HG02885 (cell line): ENCODE data around the gene FAM209B.
"Not testable (repeated sequence)": the region's sequence is repeated elsewhere in the genome, so short reads cannot be mapped to it uniquely, and the experiment has no call there.

Experiments used
- ATAC-seq: cut with Tn5 transposase; IDR thresholded peaks from one replicate; pipeline ENCODE4 v1.9.1; 2021; ENCODE audit warnings: mild to moderate bottlenecking; ENCODE audit not compliant: unreplicated experiment, poor library complexity

Gene FAM209B

DNA sequence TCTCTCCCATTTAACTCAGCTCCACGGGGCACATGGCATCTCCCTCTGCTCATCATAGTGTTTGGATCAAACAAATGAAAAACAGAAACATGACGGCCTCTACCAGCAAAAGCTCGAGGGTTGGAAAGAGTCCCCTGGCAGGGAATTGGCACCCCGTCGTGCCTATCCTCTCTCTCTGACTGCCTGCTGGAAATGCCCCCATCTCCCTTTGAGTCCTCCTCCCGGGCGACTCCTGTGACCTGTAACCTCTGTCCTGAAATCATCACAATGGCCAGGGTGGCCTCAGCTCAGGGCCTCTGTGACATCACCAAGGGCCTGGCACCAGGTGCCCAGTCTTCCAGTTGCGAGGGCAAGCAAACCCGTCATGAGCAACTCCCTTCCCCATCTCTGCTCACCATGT is at the start of gene FAM209B:
Gene FAM209B, plus strand, starts transcription at position 301 of the 400 bp plus-strand sequence. Its CDS starts 96 bp downstream, at position 397.
- not testable (repeated sequence) for ATAC-seq

DNA sequence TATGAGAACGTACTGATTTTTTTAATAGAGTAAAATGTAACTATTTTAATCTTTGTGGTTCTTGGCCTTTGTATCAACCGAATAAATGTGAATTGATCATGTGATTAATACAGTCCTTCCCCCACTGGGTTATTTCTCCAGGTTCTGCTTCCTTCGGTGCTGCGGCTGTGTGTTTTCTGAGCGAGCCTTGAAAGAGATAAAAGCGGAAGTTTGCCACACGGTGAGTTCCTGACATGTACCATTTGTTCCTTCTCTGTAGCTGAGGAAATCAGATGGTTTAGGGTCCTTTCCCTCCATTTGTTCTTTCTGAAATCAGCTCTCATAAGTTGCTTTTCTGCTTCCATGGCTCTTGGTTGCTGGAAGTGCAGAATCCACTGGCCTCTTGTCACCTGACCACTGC is 49.1 kb upstream of the FAM209B start:
- ATAC-seq = no peak

- no peak for ATAC-seq
These were observed 45.8 kb upstream of the FAM209B start for GRCh38 chr20:56487216-56487615.

DNA sequence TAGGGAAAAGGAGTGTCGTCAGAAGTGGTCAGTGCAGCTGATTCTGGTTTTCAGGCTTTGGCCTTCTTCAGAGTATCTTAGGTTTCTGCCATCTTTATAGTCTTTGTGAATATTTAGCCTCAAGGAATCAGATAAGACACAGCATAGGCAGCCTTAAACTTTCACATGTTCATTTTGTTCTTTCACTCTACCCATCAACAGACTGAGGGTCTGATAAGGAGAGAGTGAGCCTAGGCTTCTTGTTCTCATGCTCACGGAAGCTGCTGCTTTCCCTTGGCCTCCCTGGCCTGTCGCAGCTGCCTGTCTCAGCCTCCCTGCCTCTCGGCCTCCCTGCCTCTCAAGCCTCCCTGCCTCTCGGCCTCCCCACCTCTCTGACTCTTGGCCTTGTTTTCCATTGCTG is 44.5 kb upstream of the FAM209B start:
- ATAC-seq = no peak

- ATAC-seq = no peak
These were observed 31.9 kb upstream of the FAM209B start for GRCh38 chr20:56501116-56501515.

DNA sequence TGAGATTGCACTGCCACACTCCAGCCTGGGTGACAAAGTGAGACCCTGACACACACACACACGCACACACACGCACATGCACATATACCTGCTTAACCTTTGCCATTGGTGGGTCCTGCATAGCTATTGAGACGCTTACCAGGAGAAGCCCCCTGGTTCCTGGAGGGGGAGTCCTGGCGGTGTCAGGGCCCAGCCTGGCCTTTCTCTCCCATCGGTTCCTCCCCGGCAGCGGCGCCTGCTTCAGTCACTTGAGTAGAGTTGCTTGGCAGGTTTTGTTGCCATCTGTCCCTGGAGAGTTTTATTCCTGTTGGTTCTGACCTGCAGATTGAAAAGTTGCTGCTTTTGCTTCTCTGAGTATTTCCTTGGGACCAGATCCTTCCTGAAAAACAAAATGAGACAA is 29.1 kb upstream of the FAM209B start:
- no peak for ATAC-seq

- no peak for ATAC-seq
These were observed 28.6 kb upstream of the FAM209B start for GRCh38 chr20:56504373-56505005.

DNA sequence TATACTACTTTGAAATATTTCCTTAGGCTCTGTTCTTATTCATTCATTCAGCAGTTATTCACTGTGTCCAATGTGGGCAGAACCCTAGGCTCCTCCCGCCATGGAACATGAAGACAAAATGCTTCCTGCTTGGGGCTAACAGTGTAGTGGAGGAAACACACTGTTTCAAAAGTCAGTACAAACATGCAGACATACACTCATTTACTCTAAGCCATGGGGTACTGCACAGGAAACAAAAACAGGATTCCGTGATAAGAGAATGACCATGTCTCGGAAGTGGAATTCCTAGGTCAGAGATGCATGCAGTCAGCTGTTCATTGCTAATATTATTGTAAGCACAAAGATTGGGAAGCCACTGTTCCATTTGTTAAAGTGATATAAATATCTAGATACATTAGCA is 26.9 kb upstream of the FAM209B start:
- ATAC-seq = no peak

- ATAC-seq = no peak
These were observed 21.1 kb upstream of the FAM209B start for GRCh38 chr20:56511926-56512325.

DNA sequence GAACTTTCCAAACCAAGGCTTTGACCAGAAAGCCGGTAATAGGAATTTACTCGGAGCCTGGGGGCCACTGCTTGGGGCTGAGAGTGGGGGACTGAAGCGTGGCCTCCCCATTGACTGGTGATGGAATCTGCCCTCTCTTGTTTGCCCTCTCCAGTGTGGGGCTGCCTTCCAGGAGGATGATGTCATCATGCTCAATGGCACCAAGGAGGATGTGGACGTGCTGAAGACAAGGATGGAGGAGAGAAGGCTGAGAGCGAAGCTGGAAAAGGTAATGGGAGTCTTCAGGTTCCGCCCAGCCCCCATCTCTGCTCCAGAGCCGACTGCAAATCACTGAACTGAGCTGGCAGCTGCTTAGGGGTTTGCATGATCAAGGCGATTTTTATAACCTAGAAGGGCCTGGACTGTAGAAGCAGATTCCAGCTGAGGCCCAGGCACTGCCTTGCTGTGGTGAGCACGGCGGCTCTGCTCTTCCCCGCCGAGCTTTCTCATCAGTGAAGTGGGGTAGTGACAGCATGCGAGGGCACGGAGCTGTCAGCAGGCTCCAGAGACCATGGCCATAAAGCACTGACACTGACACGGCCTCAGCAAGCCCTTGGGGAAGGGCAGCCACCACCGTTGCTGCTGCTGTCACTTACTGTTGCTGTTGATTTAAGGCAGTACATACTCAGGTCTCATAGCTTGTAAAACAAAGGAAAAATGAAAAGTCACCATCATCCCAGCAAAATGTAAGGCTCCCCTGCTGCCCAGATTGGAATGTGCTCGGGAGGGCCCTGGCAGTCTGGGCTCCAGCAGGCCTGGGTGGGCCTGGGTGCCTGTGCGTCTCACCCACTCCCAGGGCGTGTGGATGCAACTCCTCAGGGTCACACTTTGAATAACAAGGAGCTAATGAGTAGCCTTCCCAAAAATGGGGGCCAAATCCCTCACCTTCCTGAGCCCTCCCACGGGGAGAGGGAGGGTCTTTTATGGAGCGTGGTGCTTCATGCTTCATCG is 19.6 kb upstream of the FAM209B start:
- ATAC-seq = no peak

DNA sequence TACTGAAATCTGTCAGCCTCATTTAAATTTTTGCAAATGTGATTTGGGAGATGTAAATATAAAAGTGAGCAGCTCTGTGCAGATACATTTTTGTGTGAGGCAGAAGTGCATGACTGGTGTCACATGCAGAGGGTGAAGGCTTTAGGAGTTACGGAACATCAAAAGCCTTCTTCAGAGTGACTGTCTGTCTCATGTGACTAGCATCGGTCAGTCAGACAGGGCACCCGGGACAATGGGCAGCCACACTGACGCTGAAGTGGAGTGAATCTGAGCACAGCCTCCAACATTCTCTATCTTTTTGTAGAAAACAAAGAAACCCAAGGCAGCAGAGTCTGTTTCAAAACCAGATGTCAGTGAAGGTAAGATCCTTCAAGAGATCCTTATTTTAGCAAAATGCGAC is 16.4 kb upstream of the FAM209B start:
- no peak for ATAC-seq

GRCh38 chr20:56517211-56517610 is 15.8 kb upstream of the FAM209B start:
- ATAC-seq = no peak

GRCh38 chr20:56517641-56518040 is 15.4 kb upstream of the FAM209B start:
- no peak for ATAC-seq

GRCh38 chr20:56518126-56518525 is 14.9 kb upstream of the FAM209B start:
- ATAC-seq = no peak

- ATAC-seq = no peak
These were observed 14.2 kb upstream of the FAM209B start for GRCh38 chr20:56518721-56519398.

DNA sequence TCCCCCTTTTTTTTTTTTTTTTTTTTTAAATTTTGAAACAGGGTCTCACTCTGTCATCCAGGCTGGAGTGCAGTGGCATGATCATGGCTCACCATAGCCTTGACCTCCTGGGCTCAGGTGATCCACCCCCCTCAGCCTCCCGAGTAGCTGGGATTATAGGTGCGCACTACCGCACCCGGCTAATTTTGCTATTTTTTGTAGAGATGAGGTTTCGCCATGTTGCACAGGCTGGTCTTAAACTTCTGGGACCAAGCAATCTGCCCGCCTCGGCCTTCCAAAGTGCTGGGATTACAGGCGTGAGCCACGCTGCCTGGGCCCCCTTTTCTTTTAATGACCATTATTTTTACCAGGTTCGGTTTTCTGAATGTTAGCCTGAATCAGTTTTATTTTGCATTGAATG is 13.5 kb upstream of the FAM209B start:
- ATAC-seq = no peak

DNA sequence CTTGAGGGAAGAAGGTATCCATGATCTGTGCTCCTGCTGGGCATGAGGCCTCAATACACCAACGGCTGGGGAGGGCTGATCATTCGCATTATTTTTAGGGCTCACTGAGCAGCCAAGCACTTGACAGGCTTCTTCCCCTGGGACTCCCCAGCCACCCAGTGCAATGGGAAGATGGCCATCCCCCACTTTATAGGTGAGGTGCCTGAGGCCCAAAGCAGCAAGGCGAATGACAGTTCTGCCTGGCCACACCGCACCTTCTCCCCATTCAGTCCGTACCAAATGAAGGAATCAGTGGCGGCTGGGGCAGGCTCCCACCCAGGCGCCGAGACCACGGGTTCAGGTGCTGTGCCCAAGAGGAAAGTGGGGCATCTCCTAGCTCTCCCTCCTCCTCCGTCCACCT is 12.9 kb upstream of the FAM209B start:
- ATAC-seq = no peak

- ATAC-seq = not testable (repeated sequence)
These were observed 12.2 kb upstream of the FAM209B start for GRCh38 chr20:56520746-56521354.

DNA sequence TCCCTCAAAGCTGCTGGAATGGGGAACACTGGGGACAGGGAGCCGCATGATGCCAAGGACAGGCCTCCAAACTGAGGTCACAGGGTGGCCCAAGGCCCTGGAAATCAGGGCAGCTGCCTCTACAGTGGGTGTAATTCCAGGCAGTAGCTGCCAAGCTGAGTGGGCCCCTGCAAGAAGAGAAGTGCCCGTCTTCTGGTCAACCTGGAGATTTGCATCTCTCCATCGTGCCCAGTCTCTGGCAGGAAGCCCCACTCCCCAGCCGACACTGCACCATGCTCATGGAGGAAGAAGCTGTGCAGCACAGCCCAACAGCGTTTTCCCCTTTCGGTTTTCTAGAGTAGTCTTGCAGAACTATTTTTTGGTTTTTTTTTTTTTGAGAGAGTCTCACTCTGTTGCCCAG is 10.7 kb upstream of the FAM209B start:
- ATAC-seq = no peak

GRCh38 chr20:56524444-56524843 is 8.6 kb upstream of the FAM209B start, which contains the start of gene FAM209A:
Gene FAM209A (plus strand): TSS chr20:56524744. CDS start chr20:56524809, 65 bp downstream.
- not testable (repeated sequence) for ATAC-seq
